IMR-90 (cell line): ENCODE data around the gene TMEM129. TPM values are rescaled to one million over a fixed set of nuclear protein-coding genes. Genes with fewer than 3 reads are reported as not detected.
A peak's percentile ranks its signal among the peaks of the same experiment; 100 is the strongest.

Source experiments
- ATAC-seq: fragments of 200-7000 bp; cut with Tn5 transposase; 2 replicates; pipeline ENCODE4 v1.9.1; 2020; ENCODE audit warnings: low read depth, mild to moderate bottlenecking, moderate library complexity
- BruUV-seq: library from RNA; stranded (reverse); fragments of 400-500 nt; replicated peaks from 2 replicates; lab custom pipeline; 2021; lab: Mats Ljungman, UMichigan
- CTCF ChIA-PET: fragments of 300-600 bp; formaldehyde crosslinking; extraction: SDS; loops from one replicate; lab custom pipeline; 2021; ENCODE audit warnings: antibody characterized with exemption; lab: Yijun Ruan, JAX
- POLR2A ChIA-PET: fragments of 300-600 bp; sonication (Branson Sonifier 250); formaldehyde crosslinking; loops from one replicate; lab custom pipeline; 2022; ENCODE audit warnings: antibody characterized with exemption; ENCODE audit not compliant: unreplicated experiment; lab: Charles Lee
- DNase-seq: peaks from one replicate; pipeline ENCODE4 v3.0.0; 2013
- H2AFZ ChIP-seq: replicated peaks from 2 replicates; pipeline ENCODE3; 2013; ENCODE audit warnings: low read length, mild to moderate bottlenecking; ENCODE audit not compliant: poor library complexity
- H2AK5ac ChIP-seq: 2 replicates; pipeline ENCODE4 v1.6.1; 2013; ENCODE audit warnings: low read depth, low read length, inconsistent platforms
- H2AK9ac ChIP-seq: replicated peaks from 2 replicates; pipeline ENCODE3; 2013; ENCODE audit warnings: mild to moderate bottlenecking, low read depth, low read length, moderate library complexity; ENCODE audit not compliant: poor library complexity
- H2BK120ac ChIP-seq: 2 replicates; pipeline ENCODE4 v1.6.1; 2013; ENCODE audit warnings: low read depth, low read length, inconsistent platforms
- H2BK15ac ChIP-seq: 3 replicates; pipeline ENCODE4 v1.6.1; 2013; ENCODE audit warnings: low read depth, low read length, inconsistent platforms
- H2BK20ac ChIP-seq: 2 replicates; pipeline ENCODE4 v1.6.1; 2013; ENCODE audit warnings: low read depth, mild to moderate bottlenecking, inconsistent platforms, low read length, moderate library complexity
- H2BK5ac ChIP-seq: 2 replicates; pipeline ENCODE4 v1.6.1; 2013; ENCODE audit warnings: mild to moderate bottlenecking, low read depth, low read length, inconsistent platforms; ENCODE audit not compliant: poor library complexity, severe bottlenecking
- H3K14ac ChIP-seq: replicated peaks from 2 replicates; pipeline ENCODE4 v1.6.1; 2013; ENCODE audit warnings: low read depth, low read length, inconsistent platforms
- H3K18ac ChIP-seq: 2 replicates; pipeline ENCODE4 v1.6.1; 2013; ENCODE audit warnings: low read depth, low read length, control low read depth
- H3K23ac ChIP-seq: 2 replicates; pipeline ENCODE4 v1.6.1; 2013; ENCODE audit warnings: low read depth, low read length, inconsistent platforms
- H3K27ac ChIP-seq: 2 replicates; pipeline ENCODE4 v1.5.1; 2013; ENCODE audit warnings: mild to moderate bottlenecking, control low read depth, low read length; ENCODE audit not compliant: insufficient read depth
- H3K27me3 ChIP-seq: 2 replicates; pipeline ENCODE4 v1.6.1; 2013; ENCODE audit warnings: low read length; ENCODE audit not compliant: control insufficient read depth, insufficient read depth
- H3K36me3 ChIP-seq: 2 replicates; pipeline ENCODE4 v1.6.1; 2013; ENCODE audit warnings: low read length, mixed read lengths; ENCODE audit not compliant: control insufficient read depth, insufficient read depth
- H3K4ac ChIP-seq: 2 replicates; pipeline ENCODE4 v1.6.1; 2013; ENCODE audit warnings: low read depth, low read length, inconsistent platforms
- H3K4me1 ChIP-seq: 2 replicates; pipeline ENCODE4 v1.6.1; 2013; ENCODE audit warnings: low read length, mixed read lengths; ENCODE audit not compliant: control insufficient read depth, insufficient read depth
- H3K4me2 ChIP-seq: 2 replicates; pipeline ENCODE4 v1.6.1; 2013; ENCODE audit warnings: low read depth, mild to moderate bottlenecking, control low read depth, low read length, moderate library complexity
- H3K4me3 ChIP-seq: 2 replicates; pipeline ENCODE4 v1.5.1; 2013; ENCODE audit warnings: low read depth, mild to moderate bottlenecking, control low read depth, low read length, moderate library complexity; ENCODE audit not compliant: insufficient read depth
- H3K56ac ChIP-seq: 2 replicates; pipeline ENCODE4 v1.6.1; 2013; ENCODE audit warnings: low read length, inconsistent platforms; ENCODE audit not compliant: insufficient read depth; ENCODE audit errors: extremely low read depth
- H3K79me1 ChIP-seq, 2 experiments: 2 replicates each; pipeline ENCODE4 v1.6.1; 2013; ENCODE audit warnings: low read length in 2 of 2, inconsistent platforms in 1 of 2, low read depth in 1 of 2
- H3K9ac ChIP-seq: 2 replicates; pipeline ENCODE4 v1.6.1; 2013; ENCODE audit warnings: low read depth, low read length, control low read depth
- H3K9me1 ChIP-seq: 2 replicates; pipeline ENCODE4 v1.6.1; 2013; ENCODE audit warnings: low read length, inconsistent platforms; ENCODE audit not compliant: insufficient read depth
- H3K9me3 ChIP-seq: 2 replicates; pipeline ENCODE4 v1.6.1; 2013; ENCODE audit warnings: low read length; ENCODE audit not compliant: control insufficient read depth, insufficient read depth
- H4K20me1 ChIP-seq: 2 replicates; pipeline ENCODE4 v1.6.1; 2013; ENCODE audit warnings: low read length, inconsistent platforms; ENCODE audit not compliant: insufficient read depth
- H4K5ac ChIP-seq: 2 replicates; pipeline ENCODE4 v1.6.1; 2013; ENCODE audit warnings: mild to moderate bottlenecking, low read depth, low read length, control low read depth
- H4K8ac ChIP-seq, 2 experiments: 2 replicates each; pipeline ENCODE4 v1.6.1; 2013; ENCODE audit warnings: low read depth in 2 of 2, low read length in 2 of 2, control low read depth in 1 of 2, inconsistent platforms in 1 of 2
- H4K91ac ChIP-seq: 2 replicates; pipeline ENCODE4 v1.6.1; 2013; ENCODE audit warnings: low read depth, low read length, inconsistent platforms; ENCODE audit not compliant: insufficient read depth
- CEBPB ChIP-seq: IDR thresholded peaks from 2 replicates; pipeline ENCODE4 v1.6.1; 2012; ENCODE audit warnings: low read depth, low read length, improper control_type of control experiment
- CHD1 ChIP-seq: IDR thresholded peaks from 2 replicates; pipeline ENCODE4 v1.6.1; 2012; ENCODE audit warnings: low read depth, low read length, improper control_type of control experiment
- CTCF ChIP-seq: conservative IDR thresholded peaks from 2 replicates; pipeline ENCODE4 v1.5.1; 2012; ENCODE audit warnings: mild to moderate bottlenecking, low read depth, low read length, improper control_type of control experiment
- ELK1 ChIP-seq: fragments of 150-350 bp; IDR thresholded peaks from 2 replicates; pipeline ENCODE4 v1.6.1; 2016; ENCODE audit warnings: low read depth, mild to moderate bottlenecking, low read length, moderate library complexity, borderline replicate concordance
- FOS ChIP-seq: fragments of 150-350 bp; IDR thresholded peaks from 2 replicates; pipeline ENCODE4 v1.6.1; 2016; ENCODE audit warnings: low read depth, low read length
- MAFK ChIP-seq: IDR thresholded peaks from 2 replicates; pipeline ENCODE4 v1.6.1; 2012; ENCODE audit warnings: low read depth, low read length, improper control_type of control experiment
- MXI1 ChIP-seq: IDR thresholded peaks from 2 replicates; pipeline ENCODE4 v1.6.1; 2012; ENCODE audit warnings: low read depth, mild to moderate bottlenecking, low read length, moderate library complexity, borderline replicate concordance
- NFE2L2 ChIP-seq: fragments of 150-350 bp; IDR thresholded peaks from 2 replicates; pipeline ENCODE4 v1.6.1; 2016; ENCODE audit warnings: low read depth, mild to moderate bottlenecking, low read length
- POLR2A ChIP-seq: IDR thresholded peaks from 2 replicates; pipeline ENCODE4 v1.6.1; 2012; ENCODE audit warnings: mild to moderate bottlenecking, low read depth, low read length
- RAD21 ChIP-seq: IDR thresholded peaks from 2 replicates; pipeline ENCODE4 v1.6.1; 2012; ENCODE audit warnings: low read length, improper control_type of control experiment
- RCOR1 ChIP-seq: IDR thresholded peaks from 2 replicates; pipeline ENCODE4 v1.6.1; 2012; ENCODE audit warnings: mild to moderate bottlenecking, low read length, improper control_type of control experiment; ENCODE audit not compliant: insufficient replicate concordance
- RFX5 ChIP-seq: IDR thresholded peaks from 2 replicates; pipeline ENCODE4 v1.8.0; 2012; ENCODE audit warnings: low read depth, mild to moderate bottlenecking, low read length, moderate library complexity
- SMC3 ChIP-seq: fragments of 150-350 bp; IDR thresholded peaks from 2 replicates; pipeline ENCODE4 v1.6.1; 2016; ENCODE audit warnings: low read depth, mild to moderate bottlenecking, antibody characterized with exemption, low read length, moderate library complexity
- USF2 ChIP-seq: fragments of 150-350 bp; IDR thresholded peaks from 2 replicates; pipeline ENCODE4 v1.6.1; 2017; ENCODE audit warnings: mild to moderate bottlenecking, antibody characterized with exemption, low read length, low read depth
- whole genome bisulfite sequencing, 2 experiments: methylation state at CpG; one replicate each; pipeline versions ENCODE4 v1.1.5 to v1.1.7; 2013; ENCODE audit warnings: missing lambda C conversion rate in 2 of 2; ENCODE audit not compliant: insufficient read length in 1 of 2; ENCODE audit errors: extremely low coverage in 2 of 2; 5-methylcytosine and 5-hydroxymethylcytosine counted together
- dilution Hi-C: fragments of 300-500 bp; cut with HindIII; formaldehyde crosslinking; loops from one replicate; pipeline ENCODE4 v1.14.3; 2018; ENCODE audit warnings: low sequenced_read_pairs; ENCODE audit not compliant: unreplicated experiment
- in situ Hi-C: fragments of 300-500 bp; cut with MboI; formaldehyde crosslinking; loops from 3 replicates; pipeline ENCODE4 v1.14.3; 2019; ENCODE audit warnings: low sequenced_read_pairs, inconsistent platforms, mixed read lengths
- intact Hi-C: fragments of 100-400 bp; cut with micrococcal nuclease; formaldehyde crosslinking; loops from 2 replicates; pipeline ENCODE4 v1.10.0; 2022
- polyA plus RNA-seq, 3 experiments: library from polyadenylated mRNA; depleted of rRNA; stranded (reverse); fragments of >200 nt; gene quantifications; 2 replicates each; pipeline ENCODE4 v1.2.3, GENCODE V29; 2012; ENCODE audit warnings: low replicate concordance in 1 of 3
- total RNA-seq: library from RNA; depleted of rRNA; stranded (reverse); fragments of >200 nt; gene quantifications from 2 replicates; pipeline ENCODE4 v1.2.3, GENCODE V29; 2012

TMEM129 gene
- total and polyA plus RNA-seq, 2 of the 4 experiments (the other 2 are of a cell fraction) = 6.6 to 26.6 TPM

GRCh38 chr4:1693131-1693896 lies 27.8 kb downstream of the TMEM129 start:
- Histone ChIP-seq H3K4me1 (no peaks in the 10 kb centered on the region), H3K14ac (no peak overlapping the region), H4K20me1 (peaks cover 25% of the 10 kb centered on the region), H4K8ac (no peak overlapping the region), H3K79me1 (peaks cover 0 to 26% of the 10 kb centered on the region in 2 experiments; a peak in 3 of 4 replicates), H3K9ac (no peak overlapping the region), H3K27me3 (no peaks in the 10 kb centered on the region), H2AFZ (no peak overlapping the region), H3K36me3 (peaks cover 52% of the 10 kb centered on the region), H2AK9ac (no peak overlapping the region), H3K4ac (no peak overlapping the region), H2BK120ac (no peak overlapping the region), H4K5ac (no peak overlapping the region), H3K27ac (no peak overlapping the region), H4K91ac (no peak overlapping the region), H3K56ac (no peak overlapping the region), H3K23ac (no peak overlapping the region), H2BK5ac (no peak overlapping the region), H2BK20ac (no peak overlapping the region), H2AK5ac (no peak overlapping the region), H3K4me3 (no peak overlapping the region), H3K9me1 (no peaks in the 10 kb centered on the region), H3K18ac (no peak overlapping the region), H2BK15ac (no peak overlapping the region), H3K4me2 (no peak overlapping the region), H3K9me3 (no peaks in the 10 kb centered on the region)
- in situ Hi-C loops (no loop called here), dilution Hi-C loops (no loop called here), intact Hi-C loops (loop anchor here (1.0 kb wide), 1 partner anchor 33 kb away; no protein-coding TSS in a partner anchor)
- peak; percentile 94 for ATAC-seq
- peak; percentile 72 for DNase-seq
- CTCF ChIA-PET = interaction anchor here (0.6 to 2.1 kb wide), 16 partner anchors 9 to 222 kb away, joined by 3 to 22 read pairs (median 5); partner anchors contain the start of genes SLBP, TACC3 and TMEM129
- POLR2A ChIA-PET = interaction anchor here (0.5 to 0.9 kb wide), 3 partner anchors 26 to 119 kb away, joined by 4 read pairs; partner anchors contain the start of gene TMEM129
- BruUV-seq = TSS peak; percentile 89
- WGBS, 2 experiments = no CpG with 5 or more reads among the region's 7 CpGs
- TF ChIP-seq RCOR1 (no peak), CEBPB (peak; percentile 93), CHD1 (no peak), POLR2A (no peak), MAFK (no peak), RAD21 (peak; percentile 68), MXI1 (no peak; the same call in 1 of the 2 replicates), SMC3 (peak; percentile 77), FOS (no peak), CTCF (peak; percentile 83), NFE2L2 (no peak), ELK1 (no peak), USF2 (no peak), RFX5 (no peak)
